ENCODE data around the gene PPP1R1B. TPM values are rescaled to one million over a fixed set of nuclear protein-coding genes. Genes with fewer than 3 reads are reported as not detected.
A peak's percentile ranks its signal among the peaks of the same experiment; 100 is the strongest.

Gene PPP1R1B
- total and polyA plus RNA-seq, 9 of the 15 experiments (the other 6 are each of a cell fraction or from before 2014, with no cell fraction given): 0.07 to 0.18 (median 0.10) TPM; not detected in 4

GRCh38 chr17:39671651-39672521, 45.1 kb downstream of the PPP1R1B start (continued):
- TF ChIP-seq ZNF324 (CRISPR knock-in tag; IDR thresholded peaks at IDR 0.05): no peak
- no peak for TF ChIP-seq PCBP1 (IDR thresholded peaks at IDR 0.05; ENCODE audit: low read depth, low read length, poor library complexity, severe bottlenecking)
- TF ChIP-seq, protein P1, sequence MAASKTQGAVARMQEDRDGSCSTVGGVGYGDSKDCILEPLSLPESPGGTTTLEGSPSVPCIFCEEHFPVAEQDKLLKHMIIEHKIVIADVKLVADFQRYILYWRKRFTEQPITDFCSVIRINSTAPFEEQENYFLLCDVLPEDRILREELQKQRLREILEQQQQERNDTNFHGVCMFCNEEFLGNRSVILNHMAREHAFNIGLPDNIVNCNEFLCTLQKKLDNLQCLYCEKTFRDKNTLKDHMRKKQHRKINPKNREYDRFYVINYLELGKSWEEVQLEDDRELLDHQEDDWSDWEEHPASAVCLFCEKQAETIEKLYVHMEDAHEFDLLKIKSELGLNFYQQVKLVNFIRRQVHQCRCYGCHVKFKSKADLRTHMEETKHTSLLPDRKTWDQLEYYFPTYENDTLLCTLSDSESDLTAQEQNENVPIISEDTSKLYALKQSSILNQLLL (CRISPR knock-in tag; IDR thresholded peaks at IDR 0.05; ENCODE audit: borderline replicate concordance): no peak
- no peak for TF ChIP-seq KHSRP (IDR thresholded peaks at IDR 0.05)
- no peak for TF ChIP-seq ZNF23 (CRISPR knock-in tag; IDR thresholded peaks at IDR 0.05)
- TF ChIP-seq E2F6 (IDR thresholded peaks at IDR 0.05; ENCODE audit: borderline replicate concordance in 1 of 2, extremely low read depth in 1 of 2, insufficient read depth in 1 of 2, insufficient read length in 1 of 2, low read depth in 1 of 2, low read length in 1 of 2, poor library complexity in 1 of 2, severe bottlenecking in 1 of 2): no peak
- no peak for TF ChIP-seq ZNF561 (CRISPR knock-in tag; conservative IDR thresholded peaks at IDR 0.05)
- no peak for TF ChIP-seq ZNF133 (CRISPR knock-in tag; IDR thresholded peaks at IDR 0.05)
- no peak for TF ChIP-seq KLF16 (IDR thresholded peaks at IDR 0.05)
- TF ChIP-seq ZBTB34 (CRISPR knock-in tag; IDR thresholded peaks at IDR 0.05): no peak
- no peak for TF ChIP-seq FOXK1 (CRISPR knock-in tag; IDR thresholded peaks at IDR 0.05; ENCODE audit: borderline replicate concordance)
- TF ChIP-seq GATA2 (CRISPR knock-in tag; IDR thresholded peaks at IDR 0.05): no peak
- no peak for TF ChIP-seq ZFP91 (CRISPR knock-in tag; IDR thresholded peaks at IDR 0.05)
- TF ChIP-seq HMG20B (CRISPR knock-in tag; IDR thresholded peaks at IDR 0.05): no peak
- no peak for TF ChIP-seq BHLHE40 (IDR thresholded peaks at IDR 0.05; ENCODE audit: low read length)
- no peak for TF ChIP-seq ZBTB43 (CRISPR knock-in tag; IDR thresholded peaks at IDR 0.05)
- no peak for TF ChIP-seq BCL6 (CRISPR knock-in tag; IDR thresholded peaks at IDR 0.05)
- no peak for TF ChIP-seq KLF6 (CRISPR knock-in tag; IDR thresholded peaks at IDR 0.05; ENCODE audit: borderline replicate concordance)
- TF ChIP-seq NR2C1 (IDR thresholded peaks at IDR 0.05): no peak
- no peak for TF ChIP-seq NR2C1 (tag; IDR thresholded peaks at IDR 0.05)
- TF ChIP-seq PTTG1 (tag; IDR thresholded peaks at IDR 0.05; ENCODE audit: low read depth): no peak
- TF ChIP-seq ARID2 (IDR thresholded peaks at IDR 0.05): peak; percentile 78; the same call in 1 of the 2 replicates
